GM20000 (cell line): ENCODE results near the gene QSOX2.

Experiments
- DNase-seq: peaks from one replicate; pipeline ENCODE4 v3.0.0; 2012; ENCODE audit warnings: low spot score
- TF ChIP-seq, protein P1 (sequence below): IDR thresholded peaks from 2 replicates; pipeline ENCODE4 v1.5.1; 2012; ENCODE audit warnings: mild to moderate bottlenecking, control low read depth; ENCODE audit errors: extremely low read depth, missing control alignments

The QSOX2 gene

DNA sequence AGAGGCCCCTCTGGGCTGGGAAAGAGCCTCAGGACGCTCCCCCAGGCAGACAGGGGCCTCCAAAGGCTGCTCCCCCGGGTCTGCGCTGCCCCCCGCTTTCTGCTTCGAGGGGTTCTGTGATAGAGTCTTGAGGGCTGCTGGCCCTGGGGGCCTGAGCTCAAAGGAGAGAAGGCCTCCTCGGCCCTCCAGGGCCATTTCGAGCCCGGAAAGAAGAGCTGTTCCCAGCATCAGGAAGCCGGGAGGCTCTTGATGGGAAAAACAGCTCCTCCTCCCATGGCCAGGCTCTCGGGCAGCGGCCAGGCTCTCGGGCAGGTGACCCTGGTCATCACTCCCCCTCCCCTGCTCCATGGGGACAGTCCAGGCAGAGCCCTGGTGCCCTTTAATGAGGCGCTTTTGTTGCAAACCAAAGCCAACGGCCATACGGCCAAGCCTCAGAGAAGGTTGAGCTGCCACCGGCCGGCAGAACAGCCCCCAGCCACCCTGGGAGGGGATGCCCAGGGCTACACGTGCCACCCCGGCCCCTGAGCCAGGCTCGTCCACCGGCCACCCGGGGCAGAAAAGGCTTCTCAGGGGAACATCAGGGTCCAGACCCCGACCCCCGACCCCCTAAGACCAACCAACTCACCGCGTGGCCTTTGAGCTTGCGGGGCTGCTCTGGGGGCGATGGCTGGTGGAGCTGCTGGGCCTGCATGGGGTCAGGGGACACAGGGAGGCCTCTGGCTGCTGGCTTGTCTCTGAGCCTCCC, 16.2 kb upstream of the QSOX2 start:
- DNase-seq: no peak
- TF ChIP-seq, protein P1, sequence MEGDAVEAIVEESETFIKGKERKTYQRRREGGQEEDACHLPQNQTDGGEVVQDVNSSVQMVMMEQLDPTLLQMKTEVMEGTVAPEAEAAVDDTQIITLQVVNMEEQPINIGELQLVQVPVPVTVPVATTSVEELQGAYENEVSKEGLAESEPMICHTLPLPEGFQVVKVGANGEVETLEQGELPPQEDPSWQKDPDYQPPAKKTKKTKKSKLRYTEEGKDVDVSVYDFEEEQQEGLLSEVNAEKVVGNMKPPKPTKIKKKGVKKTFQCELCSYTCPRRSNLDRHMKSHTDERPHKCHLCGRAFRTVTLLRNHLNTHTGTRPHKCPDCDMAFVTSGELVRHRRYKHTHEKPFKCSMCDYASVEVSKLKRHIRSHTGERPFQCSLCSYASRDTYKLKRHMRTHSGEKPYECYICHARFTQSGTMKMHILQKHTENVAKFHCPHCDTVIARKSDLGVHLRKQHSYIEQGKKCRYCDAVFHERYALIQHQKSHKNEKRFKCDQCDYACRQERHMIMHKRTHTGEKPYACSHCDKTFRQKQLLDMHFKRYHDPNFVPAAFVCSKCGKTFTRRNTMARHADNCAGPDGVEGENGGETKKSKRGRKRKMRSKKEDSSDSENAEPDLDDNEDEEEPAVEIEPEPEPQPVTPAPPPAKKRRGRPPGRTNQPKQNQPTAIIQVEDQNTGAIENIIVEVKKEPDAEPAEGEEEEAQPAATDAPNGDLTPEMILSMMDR: no peak

DNA sequence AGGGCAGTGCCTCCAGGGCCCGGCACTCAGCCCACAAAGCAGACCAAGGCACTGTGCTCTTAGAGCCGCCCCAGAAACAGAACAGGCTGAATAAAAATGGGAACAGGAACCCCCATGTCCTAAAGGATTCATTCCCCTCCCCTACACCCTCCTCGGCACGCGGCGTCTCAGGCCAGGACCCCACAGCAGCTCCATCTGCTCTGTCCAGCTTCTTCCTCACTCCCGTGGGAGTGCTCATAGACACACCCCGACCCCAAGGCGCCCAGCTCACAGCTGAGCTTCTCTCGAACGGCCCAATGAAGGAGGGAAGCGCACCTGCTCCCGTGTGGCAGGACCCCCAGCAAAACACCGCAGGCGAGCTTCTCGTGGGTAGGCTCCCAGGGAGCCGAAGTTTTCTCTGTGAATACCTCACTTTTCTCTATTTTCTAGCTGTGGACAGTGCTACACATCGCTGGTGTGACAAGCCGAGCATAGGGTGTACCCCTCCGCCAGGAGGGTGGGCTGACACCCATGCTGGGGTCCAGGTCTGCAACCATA, 15.4 kb upstream of the QSOX2 start:
- DNase-seq: no peak
- TF ChIP-seq, protein P1: no peak

DNA sequence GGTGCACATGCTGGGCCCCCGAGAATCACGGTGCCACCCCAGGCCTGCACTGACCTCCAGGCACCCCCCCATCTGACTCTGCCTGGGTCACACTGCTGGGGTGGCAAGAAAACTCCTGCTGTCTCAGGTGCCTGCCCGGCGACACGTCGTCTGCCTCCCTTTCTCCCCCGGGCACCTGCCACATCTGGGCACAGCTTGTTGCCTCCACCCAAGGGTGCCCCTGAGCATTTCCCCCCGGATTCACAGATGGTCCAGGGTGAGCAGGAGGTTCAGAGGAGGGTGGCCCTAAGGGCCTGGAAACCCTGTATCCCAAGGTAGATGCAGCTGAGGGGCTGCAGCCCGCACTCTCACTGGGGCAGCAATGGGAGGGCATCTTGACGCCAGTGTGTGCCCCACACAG, 14.9 kb upstream of the QSOX2 start:
- no peak for DNase-seq
- TF ChIP-seq, protein P1: no peak

DNA sequence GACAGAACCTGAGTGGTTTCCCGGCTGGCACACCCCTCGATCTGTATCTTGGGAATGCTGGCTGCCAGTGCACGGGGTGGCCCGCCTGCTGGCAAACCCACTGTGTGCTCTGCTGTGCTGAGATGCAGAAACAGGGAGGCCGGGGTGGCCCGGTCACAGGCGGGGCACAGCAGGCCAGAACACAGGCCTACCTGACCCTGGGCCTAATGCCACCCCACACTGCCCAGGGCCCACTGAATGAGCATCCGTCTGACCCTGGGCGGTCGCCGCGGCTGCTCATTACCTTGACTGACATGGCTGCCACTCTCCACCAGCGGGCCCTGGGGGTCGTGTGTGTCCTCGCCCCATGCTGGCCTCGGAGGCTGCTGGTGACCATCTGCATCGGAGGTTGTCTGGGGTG, 14.2 kb upstream of the QSOX2 start:
- no peak for DNase-seq

DNA sequence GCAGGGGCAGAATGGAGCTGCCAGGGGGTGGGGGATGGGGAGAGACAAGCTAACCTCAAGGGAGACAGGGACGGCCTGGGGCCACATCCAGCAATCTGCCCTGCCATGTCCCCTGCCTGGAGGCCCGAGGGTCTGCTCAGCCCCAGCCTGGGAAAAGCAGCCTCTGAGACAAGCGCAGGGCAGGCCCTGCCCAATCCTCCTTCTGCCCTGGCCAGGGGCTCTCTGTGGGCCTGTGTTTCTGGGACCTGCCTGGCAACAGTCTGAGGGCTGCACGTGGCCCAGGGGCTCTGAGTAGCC, 13.9 kb upstream of the QSOX2 start:
- DNase-seq: no peak
- TF ChIP-seq, protein P1: no peak

More for the DNA sequence above, 14.2 kb upstream of the QSOX2 start:
- TF ChIP-seq, protein P1: no peak

DNA sequence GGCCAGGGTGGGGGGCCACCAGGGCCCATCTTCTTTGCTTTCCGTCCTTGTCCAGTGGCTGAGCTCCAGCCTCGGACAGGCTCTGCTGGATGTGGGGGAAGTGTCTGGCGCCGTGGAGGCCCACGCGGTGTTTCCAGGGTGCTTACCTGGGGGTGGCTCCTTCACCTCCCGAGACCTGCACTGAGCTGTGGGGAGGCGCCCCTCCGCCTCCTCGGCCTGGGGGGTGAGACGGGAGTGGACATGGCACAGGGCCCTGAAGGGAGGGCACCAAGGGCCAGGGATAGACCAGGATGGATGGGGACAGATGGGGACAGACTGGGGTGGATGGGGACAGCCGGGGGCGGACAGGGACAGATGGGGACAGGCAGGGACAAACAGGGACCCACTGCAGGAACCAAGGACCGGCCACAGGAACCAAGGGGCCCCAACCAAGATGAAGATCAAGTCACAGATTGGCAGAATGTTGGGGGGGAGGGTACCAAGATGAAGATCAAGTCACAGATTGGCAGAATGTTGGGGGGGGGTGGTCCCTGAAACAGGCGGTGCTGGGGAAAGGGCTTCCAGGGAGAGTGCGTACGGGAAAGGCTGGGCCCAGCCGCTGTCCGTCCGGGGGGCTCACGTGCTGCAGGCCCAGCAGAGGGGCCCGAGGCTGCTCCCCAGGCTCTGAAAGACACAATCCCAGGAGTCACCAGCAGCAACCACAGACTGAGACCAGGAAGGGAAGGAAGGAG, 13.3 kb upstream of the QSOX2 start:
- no peak for DNase-seq
- TF ChIP-seq, protein P1: no peak

DNA sequence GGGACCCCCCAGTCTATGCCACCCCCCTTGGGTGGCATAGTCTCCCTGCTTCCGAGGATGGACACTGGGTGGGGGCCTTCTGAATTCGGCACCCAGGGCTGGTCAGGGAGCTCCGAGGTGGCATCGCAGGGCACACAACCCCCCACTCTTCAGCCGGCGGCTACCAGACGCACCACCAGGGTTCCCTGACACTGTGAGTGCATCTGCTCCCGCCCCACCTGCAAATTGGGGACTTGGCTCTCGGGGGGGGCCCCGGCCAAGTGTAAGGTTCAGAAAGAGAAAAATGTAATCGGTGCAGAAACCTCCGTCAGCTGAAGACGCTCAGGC, 12.7 kb upstream of the QSOX2 start:
- DNase-seq: no peak
- TF ChIP-seq, protein P1: no peak
